NCI-H524 treated with DMSO at 0.1 percent for 48 hours (cell line): ENCODE measurements around the gene SNX12.

Experiments used
- DNase-seq: peaks from one replicate; lab custom pipeline; 2025; lab: John Stamatoyannopoulos, UW

Gene SNX12

GRCh38 chrX:71068044-71068918, at the start of gene SNX12:
SNX12 (minus strand) TSS chrX:71068334; CDS start chrX:71068306, 28 bp downstream.
- DNase-seq, result peak; percentile 92

GRCh38 chrX:71117358-71117757, 49.2 kb upstream of the SNX12 start:
- DNase-seq, result no peak

- no peak for DNase-seq
Observed at GRCh38 chrX:71111921-71112431, 43.8 kb upstream of the SNX12 start.

- DNase-seq, result no peak
Observed at GRCh38 chrX:71111141-71111843, 43.2 kb upstream of the SNX12 start, which contains the start of gene IL2RG. IL2RG (minus strand) TSS chrX:71111577; CDS start chrX:71111539, 38 bp downstream.

- no peak for DNase-seq
Observed at GRCh38 chrX:71109051-71109450, 40.9 kb upstream of the SNX12 start.

- DNase-seq, result no peak
Observed at GRCh38 chrX:71107762-71108360, 39.7 kb upstream of the SNX12 start.

GRCh38 chrX:71107245-71107644, 39.1 kb upstream of the SNX12 start:
- no peak for DNase-seq

GRCh38 chrX:71106427-71106826, 38.3 kb upstream of the SNX12 start, which contains the start of gene CXorf65:
CXorf65 (minus strand) TSS chrX:71106740; CDS start chrX:71106556, 184 bp downstream.
- no peak for DNase-seq

- no peak for DNase-seq
Observed at GRCh38 chrX:71105628-71106027, 37.5 kb upstream of the SNX12 start.

- DNase-seq, result peak; percentile 57
Observed at GRCh38 chrX:71103110-71103983, 35.2 kb upstream of the SNX12 start.

- DNase-seq, result no peak
Observed at GRCh38 chrX:71102292-71102691, 34.2 kb upstream of the SNX12 start.

GRCh38 chrX:71100581-71101505, 32.7 kb upstream of the SNX12 start:
- DNase-seq, result no peak

GRCh38 chrX:71099736-71100135, 31.6 kb upstream of the SNX12 start:
- DNase-seq, result no peak

GRCh38 chrX:71098951-71099506, 30.9 kb upstream of the SNX12 start:
- no peak for DNase-seq

- DNase-seq, result peak; percentile 3
Observed at GRCh38 chrX:71098302-71098701, 30.2 kb upstream of the SNX12 start.

- no peak for DNase-seq
Observed at GRCh38 chrX:71096760-71097032, 28.6 kb upstream of the SNX12 start.

- DNase-seq, result no peak
Observed at GRCh38 chrX:71095981-71096759, 28.0 kb upstream of the SNX12 start.

- peak; percentile 63 for DNase-seq
Observed at GRCh38 chrX:71095555-71095980, 27.4 kb upstream of the SNX12 start, which contains the start of gene FOXO4. FOXO4 (plus strand) TSS chrX:71095851; CDS start chrX:71096529, 678 bp downstream.

- no peak for DNase-seq
Observed at GRCh38 chrX:71095033-71095432, 26.9 kb upstream of the SNX12 start.
